Hematopoietic multipotent progenitor cell (in vitro differentiated cells): ENCODE measurements around the gene MMP12. TPM values are rescaled to one million over a fixed set of nuclear protein-coding genes. Genes with fewer than 3 reads are reported as not detected.
"Not testable (repeated sequence)": the region's sequence is repeated elsewhere in the genome, so short reads cannot be mapped to it uniquely, and the experiment has no call there.

Source experiments
- DNase-seq, 3 donors: peaks; one replicate each; pipeline ENCODE4 v3.0.0-alpha.2; 2011 to 2015; ENCODE audit warnings: low read depth in 2 of 3, low spot score in 2 of 3
- total RNA-seq: library from RNA; depleted of rRNA; stranded (reverse); fragments of >200 nt; gene quantifications from one replicate; pipeline ENCODE4 v1.2.3, GENCODE V29; 2012

Gene MMP12
- not detected for total RNA-seq

DNA sequence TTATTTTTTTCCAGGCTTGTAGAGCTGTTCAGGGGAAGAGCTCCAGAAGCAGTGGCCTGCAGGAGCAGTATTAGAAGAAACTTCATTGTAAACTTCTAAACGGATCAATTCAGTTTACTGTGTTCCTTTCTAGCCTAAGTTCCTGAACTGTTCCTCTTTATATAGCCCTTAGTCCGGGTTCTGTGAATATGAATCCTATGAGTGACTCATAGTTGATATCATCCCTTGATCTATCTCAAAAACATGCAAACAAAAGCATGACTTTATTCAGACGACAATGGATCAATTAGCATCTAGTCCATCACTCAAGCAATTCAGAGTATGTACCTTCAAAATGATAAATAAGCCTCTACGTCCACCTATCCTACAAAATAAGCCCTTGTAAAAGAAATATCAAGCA, at the start of gene MMP12:
TSS of gene MMP12 (minus strand) at position 131 of the 400 bp plus-strand sequence. CDS start at position 86, 45 bp downstream.
- no peak for DNase-seq

DNA sequence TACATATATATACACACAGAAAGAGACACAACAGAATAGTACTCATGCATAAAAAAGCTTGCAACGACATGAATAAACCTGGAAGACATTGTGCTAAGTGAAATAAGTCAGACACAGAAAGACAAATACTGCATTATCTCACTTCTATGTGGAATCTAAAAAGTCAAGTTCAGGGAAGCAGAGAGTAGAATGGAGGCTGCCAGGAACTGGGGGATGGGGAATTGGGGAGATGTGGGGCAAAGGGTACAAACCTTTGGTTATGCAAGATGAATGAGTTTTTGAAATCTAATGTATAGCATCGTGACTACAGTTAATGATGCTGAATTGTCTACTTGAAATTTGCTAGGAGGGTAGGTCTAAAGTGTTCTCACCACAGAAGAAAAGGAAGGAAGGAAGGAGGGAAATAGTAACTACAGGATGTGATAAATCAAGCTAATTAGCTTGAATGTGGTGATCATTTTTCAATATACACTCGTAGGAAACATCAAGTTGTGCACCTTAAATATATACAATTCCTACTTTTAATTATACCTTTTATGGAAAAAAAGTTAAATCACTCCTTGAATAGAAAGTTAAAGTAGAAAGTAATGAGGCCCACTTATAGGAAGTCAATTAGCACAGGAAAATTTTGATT, 46.9 kb upstream of the MMP12 start:
- no peak for DNase-seq

DNA sequence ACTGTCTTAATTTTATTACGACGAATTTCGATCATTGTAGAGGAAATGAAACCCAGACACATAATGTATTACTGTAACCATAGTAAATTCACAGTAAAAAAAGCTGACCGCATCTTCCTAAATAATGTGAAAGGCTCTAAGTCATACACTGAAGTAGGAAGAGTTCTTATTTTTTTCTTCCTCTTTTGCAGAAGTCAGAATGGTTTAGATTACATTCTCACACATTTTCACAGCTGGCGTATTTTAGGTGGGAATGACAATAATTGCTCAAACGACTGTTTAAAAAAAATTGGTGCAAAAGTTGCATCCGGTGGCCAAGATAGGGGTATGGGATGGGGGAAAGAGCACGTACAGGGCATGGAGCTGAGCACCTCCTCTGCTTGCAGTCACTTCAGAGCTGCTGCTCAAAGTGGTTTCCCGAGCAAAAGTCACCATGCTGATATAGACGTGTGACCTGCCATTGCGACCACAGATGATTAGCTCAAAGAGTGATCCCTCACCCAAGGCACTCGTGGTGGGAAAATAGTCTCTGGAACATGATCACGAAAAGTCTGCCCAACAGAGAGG, 45.4 kb upstream of the MMP12 start:
- DNase-seq: peak in 2 of 3 donors; percentile 50 to 87

DNA sequence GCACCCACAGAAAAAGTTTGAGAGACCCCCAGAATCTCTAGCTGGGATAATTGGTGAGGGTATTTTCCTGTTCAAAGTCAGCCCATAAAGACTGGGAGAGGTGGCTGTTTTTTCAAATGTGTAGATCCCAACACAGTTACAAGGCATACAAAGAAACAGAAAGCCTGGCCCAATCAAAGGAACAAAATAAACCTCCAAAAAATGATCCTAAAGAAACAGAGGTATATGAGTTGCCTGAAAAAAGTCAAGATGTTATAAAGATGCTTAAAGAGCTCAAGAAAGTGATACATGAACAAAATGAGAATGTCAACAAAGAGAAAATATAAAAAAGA, 40.2 kb upstream of the MMP12 start:
- DNase-seq: no peak

DNA sequence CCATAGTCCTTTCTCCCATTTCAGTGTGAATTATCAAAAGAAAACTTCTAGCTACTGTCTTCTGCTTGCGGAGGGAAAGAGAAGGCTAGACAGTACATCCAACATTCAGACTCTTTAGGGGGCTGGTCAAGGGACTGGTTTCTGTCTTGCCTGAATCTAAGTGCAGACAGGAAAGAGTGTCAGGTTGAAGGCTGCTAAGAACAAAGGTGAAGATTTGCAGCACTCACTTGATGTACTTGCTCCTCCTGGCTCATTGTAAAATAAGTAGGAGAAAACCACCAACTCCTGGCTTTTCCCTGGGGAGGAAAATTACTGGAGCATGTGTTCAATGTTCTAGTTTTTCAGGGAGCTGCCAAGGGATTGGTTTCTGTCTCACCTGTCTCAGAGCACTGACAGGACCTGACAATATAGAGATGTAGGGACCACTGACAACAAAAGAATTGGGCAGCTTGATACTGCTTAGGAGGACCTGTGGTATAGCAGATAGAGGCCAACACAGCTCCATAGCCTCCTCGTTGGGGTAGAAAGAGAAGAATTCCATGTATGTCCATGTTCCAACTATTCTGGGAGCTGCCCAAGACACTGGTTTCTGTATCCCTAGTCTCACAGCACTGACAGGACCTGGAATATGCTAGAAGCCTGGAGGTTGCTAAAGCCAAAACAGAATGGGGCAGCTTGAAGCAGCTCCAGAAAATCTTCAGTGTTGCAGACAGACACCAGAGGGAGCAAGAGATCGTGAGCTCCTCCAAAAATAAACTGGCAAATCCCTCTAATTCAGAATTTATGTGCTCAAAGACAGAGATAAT, 39.7 kb upstream of the MMP12 start:
- DNase-seq: peak in 2 of 3 donors; percentile 17 to 56

DNA sequence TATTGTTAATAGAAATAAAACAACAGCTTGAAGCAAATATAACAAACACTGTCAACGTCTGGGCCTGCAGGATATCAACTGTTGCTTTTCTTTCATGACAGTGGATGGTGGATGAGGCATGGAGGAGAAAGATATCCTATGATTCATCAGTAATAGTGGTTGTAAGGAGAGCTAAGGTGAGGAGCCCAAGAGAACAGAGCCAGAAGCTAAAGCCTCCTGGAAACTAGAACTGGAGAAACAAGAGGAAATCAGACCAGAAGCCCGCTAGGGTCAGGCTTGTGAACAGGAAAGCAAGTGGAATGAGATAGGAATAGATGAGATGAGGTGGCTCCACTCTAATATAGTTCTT, 37.7 kb upstream of the MMP12 start:
- no peak for DNase-seq

DNA sequence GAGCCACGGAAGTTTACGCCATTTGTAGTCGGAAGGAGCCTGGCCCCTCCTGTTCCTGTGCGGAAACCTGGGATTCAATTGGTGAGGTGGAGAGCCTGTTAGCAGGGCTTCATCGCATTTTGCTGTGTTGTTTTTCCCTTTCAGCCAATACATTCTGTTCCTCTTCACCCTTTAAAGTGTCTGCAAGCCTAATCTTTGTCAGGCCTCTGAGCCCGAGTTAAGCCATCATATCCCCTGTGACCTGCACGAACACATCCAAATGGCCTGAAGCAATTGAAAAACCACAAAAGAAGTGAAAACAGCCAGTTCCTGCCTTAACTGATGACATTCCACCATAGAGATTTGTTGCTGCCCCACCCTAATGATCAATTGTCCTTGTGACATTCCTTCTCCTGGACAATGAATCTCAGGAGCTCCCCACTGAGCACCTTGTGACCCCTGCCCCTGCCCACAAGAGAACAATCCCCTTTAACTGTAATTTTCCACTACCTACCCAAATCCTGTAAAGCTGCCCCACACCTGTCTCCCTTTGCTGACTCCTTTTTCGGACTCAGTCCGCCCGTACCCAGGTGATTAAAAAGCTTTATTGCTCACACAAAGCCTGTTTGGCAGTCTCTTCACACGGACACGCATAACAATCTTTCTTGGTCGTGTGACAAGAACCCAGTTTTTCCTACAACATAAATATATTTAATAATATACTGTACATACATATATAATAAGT, 37.1 kb upstream of the MMP12 start:
- DNase-seq: no peak

DNA sequence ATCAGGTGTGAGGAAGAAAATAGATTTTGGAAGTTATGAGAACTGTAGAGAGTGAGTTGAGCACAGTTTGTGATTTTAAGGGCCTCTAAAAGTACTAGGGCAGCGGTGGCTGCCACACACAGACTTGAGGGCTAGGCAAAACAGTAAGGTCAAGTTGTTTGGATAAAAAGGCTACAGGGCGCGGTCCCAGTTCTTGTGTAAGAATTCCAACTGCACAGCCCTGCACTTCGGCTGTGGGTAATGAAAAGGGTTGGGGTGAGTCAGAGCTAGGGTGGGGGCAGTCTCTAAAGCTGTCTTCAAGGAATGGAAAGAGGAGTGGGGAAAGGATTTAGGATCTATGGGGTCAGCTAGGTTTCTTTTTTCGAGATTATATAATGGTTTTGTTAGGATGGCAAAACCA, 31.1 kb upstream of the MMP12 start:
- DNase-seq: not testable (repeated sequence)

DNA sequence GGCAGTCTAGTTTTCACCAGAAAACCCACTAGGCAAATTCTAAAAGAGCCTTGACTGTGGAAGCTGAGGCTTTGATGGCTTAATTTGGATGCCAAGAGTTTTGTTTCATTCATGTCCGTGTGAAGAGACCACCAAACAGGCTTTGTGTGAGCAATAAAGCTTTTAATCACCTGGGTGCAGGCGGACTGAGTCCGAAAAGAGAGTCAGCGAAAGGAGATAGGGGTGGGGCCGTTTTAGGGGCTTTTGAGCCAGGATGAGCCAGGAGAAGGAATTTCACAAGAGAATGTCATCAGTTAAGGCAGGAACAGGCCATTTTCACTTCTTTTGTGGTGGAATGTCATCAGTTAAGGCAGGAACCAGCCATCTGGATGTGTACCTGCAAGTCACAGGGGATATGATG, 29.1 kb upstream of the MMP12 start:
- DNase-seq: not testable (repeated sequence)

DNA sequence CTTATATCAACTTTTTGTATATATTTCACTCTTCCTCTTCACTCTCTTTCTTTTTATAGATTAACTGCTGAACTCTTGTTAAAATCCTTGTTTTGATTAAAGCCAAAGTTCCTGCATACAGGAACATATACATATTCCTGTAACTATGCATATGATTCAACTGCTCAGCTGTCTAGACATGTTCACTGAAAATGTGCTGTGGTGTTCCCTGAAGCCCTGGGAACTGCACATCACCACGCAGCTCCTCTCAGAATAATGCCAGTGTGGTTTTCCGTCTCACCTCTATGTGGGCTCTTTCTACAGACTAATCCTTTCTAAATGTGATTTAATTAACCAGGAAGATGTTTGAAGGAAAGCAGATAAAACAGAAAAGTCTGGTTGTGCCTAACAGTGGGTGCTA, 25.6 kb upstream of the MMP12 start:
- DNase-seq: no peak

DNA sequence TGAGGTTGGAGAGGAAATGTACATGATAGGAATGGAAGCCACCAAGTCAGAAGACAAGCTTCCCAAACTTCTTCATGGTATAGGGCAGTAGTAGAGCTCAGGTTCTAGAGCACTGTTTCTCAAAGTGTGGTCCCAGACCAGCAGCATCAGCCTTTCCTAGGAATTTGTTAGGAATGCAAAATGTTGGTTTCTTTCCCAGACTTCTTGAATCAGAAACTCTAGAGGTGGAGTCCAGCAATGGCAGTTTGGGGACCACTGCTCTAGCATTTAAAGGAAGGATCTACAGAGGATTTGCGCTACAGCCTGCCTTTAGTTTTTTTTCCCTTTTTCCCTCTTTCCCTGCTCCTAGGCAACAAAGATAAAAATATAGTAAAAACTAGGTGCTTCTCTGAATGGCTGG, 17.0 kb upstream of the MMP12 start:
- no peak for DNase-seq

DNA sequence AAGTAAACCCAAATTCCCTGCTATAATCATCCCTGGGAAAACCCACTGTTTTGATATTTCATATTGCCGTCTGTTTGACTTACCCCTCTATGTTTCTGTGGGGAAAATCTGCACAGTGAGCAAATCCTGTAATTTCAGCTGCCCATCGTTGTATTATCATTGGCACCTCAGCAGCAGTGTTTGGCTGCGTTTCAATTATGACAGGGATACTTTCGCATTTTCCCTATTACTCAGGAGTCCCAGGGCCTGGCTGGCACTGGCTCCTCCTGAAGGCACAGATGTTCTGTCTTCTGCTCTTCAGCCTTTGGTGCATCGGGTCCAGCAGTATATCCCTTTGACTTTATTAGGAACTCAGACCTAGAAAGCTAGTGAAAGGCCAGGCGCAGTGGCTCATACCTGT, 12.2 kb upstream of the MMP12 start:
- DNase-seq: no peak

DNA sequence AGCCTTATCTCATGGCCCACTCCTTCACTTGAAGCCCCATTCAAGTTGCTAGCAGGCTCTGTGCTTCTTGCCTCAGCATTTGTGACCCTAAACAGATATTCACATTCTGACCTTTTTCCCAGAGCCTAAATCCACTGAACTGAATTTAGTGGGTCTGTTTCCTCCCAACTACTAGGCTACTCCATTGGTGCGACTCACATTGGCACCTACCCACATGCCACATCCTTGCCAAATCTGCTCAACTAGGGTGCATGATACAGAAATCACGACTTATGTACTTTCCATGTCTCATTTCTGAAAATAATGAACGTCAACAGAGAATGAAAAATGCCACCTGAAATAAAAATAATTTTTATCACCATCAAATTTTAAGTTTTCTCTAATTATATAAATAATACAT, 8.4 kb upstream of the MMP12 start:
- no peak for DNase-seq

DNA sequence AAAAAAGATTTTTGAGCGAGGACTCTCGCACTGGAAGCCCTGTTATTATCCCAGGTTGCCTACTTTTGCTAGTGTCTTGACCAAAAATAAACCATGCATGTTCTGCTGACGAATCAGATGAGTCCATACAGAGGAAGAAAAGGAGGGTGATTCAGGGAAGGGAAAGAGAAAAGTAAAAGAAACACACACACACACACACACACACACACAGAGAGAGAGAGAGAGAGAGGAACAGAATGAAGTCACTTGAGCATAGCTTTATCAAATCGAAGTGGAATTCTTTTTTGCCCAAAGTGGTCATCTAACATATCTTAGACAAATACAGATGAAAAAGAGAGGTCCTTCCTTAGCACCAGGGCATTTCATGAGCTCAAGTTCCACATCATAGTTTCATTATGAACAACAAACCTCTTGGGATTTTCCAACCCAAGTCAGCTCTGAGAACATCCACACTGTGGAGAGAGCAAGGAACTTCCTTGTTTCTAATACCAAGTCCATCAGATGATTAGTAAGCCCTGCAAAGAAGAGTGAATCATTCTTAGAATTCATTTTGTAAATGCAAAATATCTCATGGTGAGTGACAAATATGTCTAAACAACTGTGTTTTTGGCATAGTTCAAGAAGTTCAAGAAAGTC, 7.7 kb upstream of the MMP12 start:
- DNase-seq: no peak

DNA sequence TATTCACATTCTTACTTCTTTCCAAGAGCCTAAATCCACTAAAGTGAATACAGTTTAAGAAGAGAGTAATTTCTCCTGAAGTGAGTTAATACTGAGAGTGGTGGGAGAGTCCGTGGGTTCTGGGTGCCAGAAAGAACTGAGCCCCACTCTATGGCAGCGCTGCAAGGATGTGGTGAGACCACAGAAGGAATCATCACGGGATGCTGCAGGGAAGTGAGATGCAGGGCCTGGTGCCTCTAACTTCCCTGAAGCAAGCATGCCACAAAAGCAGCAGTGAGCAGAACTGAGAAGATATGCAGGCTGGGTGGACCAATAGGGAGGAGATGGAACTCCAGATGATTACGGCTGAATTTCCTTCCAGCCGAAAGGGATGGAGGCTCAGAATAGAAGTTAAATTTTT, 5.0 kb upstream of the MMP12 start:
- no peak for DNase-seq

DNA sequence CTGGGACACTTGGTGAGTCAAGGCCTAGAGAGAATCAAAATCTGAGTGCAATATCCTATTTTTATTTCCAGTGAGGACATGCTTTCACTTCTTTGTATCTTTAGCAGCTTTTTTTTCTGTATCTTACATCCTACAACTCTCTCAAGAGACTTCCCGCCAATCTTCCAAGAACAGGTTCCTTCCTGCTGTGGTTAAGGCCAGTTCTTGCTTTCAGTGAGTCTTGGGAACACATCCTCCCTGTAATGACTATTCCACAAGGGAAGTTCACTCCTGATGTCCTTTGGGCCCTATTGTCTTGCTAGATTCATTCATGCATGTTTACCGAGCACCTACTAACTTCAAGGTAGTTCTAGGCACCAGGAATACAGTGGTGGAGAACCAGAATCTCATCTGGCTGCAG, 3.8 kb upstream of the MMP12 start:
- no peak for DNase-seq

DNA sequence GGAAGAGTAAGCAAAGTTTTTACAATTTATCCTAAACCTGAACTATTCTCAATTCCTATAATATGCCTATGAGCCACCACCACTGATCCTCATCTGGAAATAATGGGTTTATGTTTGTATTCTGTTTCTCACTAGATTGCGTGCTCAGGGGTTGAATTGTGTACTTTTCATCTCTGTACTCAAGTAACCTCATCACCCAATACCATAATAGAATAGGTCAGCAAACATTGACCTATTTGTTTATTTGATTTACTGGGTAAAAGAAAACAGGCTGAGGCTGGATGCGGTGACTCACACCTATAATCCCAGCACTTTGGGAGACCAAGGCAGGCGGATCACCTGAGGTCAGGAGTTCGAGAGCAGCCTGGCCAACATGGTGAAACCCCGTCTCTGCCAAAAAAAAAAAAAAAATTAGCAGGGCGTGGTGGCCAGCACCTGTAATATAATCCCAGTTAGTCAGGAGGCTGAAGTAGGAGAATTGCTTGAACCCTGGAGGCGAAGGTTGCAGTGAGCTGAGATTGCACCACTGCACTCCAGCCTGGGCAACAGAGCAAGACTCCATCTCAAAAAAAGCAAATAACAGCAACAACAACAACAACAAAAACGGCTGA, 5.3 kb downstream of the MMP12 start:
- not testable (repeated sequence) for DNase-seq

DNA sequence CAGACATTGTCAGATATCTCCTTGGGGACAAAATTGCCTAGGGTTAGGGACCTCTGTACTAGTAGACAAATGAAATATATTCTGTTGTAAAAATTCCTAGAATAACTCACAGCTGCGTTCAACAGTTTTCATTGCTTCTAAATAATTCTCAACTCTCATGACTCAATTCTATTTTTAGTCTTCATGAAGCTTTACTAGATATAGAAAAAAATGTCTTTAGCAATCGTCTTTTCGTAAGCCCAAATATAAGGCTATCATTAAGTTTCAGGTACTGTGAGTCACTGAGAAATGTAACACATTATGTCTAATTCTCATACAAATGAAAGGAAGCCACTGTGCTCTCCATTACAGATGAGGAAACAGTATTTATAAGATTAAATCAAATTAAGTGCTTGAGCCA, 6.4 kb downstream of the MMP12 start:
- no peak for DNase-seq

DNA sequence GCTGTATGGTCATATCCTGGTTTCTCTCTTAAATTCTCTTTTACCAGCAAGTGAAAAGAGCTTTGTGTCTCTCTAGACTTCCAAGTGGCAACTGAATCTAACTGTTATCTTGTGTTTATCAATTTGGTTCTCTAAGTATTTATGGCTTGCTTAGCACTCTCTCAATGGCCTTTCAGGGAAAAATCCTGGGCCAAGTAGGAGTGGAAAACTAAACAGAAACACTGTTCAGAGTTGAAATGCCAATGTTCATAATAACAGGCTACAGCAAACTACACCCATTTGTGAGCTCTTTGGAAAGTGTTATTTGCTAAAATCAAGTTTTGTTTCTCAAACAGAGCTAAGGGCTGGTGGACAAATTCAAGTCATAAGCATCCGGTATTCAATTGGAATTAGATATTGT, 10.1 kb downstream of the MMP12 start:
- DNase-seq: no peak

DNA sequence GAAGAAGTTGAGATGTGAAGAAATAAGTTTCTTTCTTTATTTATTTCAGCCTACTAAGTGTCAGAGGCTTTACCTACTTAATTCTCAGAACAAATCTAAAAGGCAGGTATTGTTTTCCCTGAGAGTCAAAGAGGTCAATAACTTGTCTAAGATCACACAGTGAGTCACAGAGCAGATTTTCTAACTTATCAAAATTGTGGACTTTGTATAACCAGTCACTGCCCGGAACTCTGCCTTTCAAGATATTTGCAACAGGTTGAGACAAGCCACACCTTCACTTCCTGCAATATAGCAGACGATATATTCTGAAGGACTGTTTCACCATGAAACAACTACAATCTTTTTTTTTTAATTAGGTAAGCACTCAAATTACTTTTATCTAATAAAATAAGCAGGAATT, 20.8 kb downstream of the MMP12 start:
- DNase-seq: no peak

DNA sequence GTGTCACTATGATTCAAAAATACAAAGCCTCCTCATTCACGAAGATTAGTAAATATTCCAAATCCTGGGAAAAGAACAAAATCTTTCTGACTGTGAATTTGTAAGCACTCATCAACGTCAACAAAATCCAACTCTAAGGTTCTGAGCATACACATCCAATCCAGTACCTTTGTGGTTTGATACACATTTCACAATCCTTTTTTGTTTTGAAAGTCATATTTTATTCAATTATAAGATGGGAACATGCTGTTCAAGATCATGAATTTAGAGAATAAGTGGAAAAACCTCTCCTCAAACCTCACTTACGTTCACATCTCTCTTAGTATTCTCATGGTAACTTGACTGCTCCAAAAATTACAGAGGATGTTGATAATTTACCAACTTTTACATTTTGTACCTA, 21.7 kb downstream of the MMP12 start:
- DNase-seq: no peak
